GM18505 (cell line): Measurements from ENCODE around the gene ZNG1A.
"Not testable (repeated sequence)": the region's sequence is repeated elsewhere in the genome, so short reads cannot be mapped to it uniquely, and the experiment has no call there.

Experiments
- ATAC-seq: cut with Tn5 transposase; IDR thresholded peaks from one replicate; pipeline ENCODE4 v1.9.1; 2021; ENCODE audit not compliant: unreplicated experiment

ZNG1A gene

DNA sequence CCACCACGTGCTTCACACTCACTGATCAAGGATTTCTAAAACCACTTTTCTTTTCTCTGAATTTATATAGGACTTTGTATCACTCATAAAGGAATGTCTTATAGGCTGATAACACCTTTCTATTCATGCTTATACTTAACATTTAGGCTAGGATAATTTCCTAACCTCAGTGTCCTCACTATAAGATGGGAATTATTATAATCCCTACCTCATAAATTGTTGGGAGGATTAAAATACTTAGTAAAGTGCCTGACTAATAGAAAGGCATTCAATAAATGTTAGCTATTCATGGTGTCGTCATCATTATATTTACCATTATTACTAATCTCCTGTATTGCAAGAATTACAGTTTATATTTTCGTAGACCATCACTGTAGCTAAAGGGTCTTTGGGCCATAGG, 102.5 kb downstream of the ZNG1A start:
- ATAC-seq = not testable (repeated sequence)

DNA sequence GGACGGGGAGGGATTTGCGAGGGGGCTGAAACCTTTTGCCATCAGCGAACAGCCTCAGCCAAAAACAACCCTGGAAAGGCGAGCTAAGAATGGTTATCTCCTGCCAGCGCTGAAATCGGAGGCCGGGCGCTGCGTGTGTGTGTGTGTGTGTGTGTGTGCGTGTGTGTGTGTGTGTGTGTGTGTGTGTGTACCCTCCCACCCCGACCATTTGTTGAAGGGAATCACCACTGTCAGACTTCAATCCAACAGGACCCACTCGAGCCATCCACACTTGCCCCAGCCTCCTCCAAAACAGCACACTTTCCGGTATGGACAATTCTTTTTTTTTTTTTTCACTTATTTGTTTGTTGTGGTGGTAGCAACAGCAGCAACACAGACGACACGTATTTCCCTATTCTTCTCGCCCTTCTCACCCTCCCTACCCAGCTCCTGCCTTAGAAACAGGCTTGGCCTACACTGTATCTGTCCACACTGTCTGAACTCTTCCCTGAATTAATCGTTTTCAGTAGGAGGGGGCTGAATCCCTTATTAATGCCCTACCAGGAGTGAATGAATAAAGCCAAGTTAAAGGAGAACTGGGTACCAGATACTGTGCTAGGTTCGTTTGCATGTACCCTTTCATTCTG, 104.8 kb downstream of the ZNG1A start:
- not testable (repeated sequence) for ATAC-seq

DNA sequence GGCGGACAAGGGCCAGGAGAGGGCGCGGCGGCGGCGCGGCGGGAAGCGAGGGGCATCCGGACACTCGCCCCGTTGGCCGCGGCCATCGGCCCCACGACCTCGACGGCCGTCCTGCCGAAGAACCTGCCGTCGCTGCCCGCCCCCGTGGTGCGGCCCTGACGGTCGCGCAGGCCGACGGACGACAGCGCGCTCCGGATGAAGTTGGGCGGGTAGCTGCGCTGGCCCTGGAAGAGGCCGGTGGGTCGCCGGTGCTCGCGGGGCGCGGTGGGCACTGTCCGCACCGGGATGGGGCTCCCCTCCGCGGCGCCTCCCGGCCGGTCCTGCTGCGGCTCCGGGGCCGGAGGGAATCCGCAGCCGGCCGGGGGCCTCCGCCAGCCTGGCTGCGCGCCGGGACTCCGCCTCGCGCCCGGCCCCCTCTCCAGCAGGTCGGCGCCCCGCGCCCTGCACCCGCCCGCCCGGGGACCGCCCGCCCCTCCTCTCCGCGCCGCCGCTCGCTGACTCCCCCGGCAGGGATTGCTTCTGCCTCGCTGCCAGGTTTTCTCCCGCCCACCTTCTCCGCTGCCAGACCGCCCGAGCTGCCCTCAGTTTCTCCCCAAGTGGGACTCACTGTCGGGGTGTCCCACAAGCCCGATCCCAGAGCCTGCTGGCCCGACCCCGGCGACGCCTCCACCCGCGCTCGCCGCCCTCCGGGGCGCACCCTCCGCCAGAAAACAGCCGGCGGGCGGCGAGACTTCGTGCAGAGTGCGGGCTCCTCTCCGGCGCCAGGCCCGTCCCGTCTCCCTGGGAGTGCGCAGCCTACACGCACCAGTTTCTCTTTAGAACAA, 105.6 kb downstream of the ZNG1A start:
- not testable (repeated sequence) for ATAC-seq
